Psoas muscle (tissue), 8 donors: ENCODE data around the gene WASF3. TPM values are rescaled to one million over a fixed set of nuclear protein-coding genes. Genes with fewer than 3 reads are reported as not detected.

ENCODE experiments used
- ATAC-seq, 4 donors: fragments of 200-7000 bp; cut with Tn5 transposase; one replicate each; pipeline ENCODE4 v1.9.1; 2020; ENCODE audit warnings: moderate library complexity in 3 of 4, mild to moderate bottlenecking in 2 of 4
- DNase-seq, 2 donors: peaks; one replicate each; pipeline ENCODE4 v3.0.0-alpha.2; 2020
- H3K27ac ChIP-seq: fragments of 200-600 bp; one replicate; pipeline ENCODE4 v1.8.0; 2022
- H3K27me3 ChIP-seq, 3 donors: fragments of 200-600 bp in 1 of 3; one replicate each; pipeline versions ENCODE4 v1.6.1 to v1.8.0; 2013 to 2022; ENCODE audit warnings: low read length in 2 of 3, mild to moderate bottlenecking in 2 of 3, moderate library complexity in 1 of 3; ENCODE audit not compliant: insufficient read depth in 3 of 3
- H3K36me3 ChIP-seq, 2 donors: fragments of 200-600 bp in 1 of 2; one replicate each; pipeline versions ENCODE4 v1.6.1 to v1.8.0; 2013 to 2022; ENCODE audit warnings: low read depth in 1 of 2, mild to moderate bottlenecking in 1 of 2, moderate library complexity in 1 of 2; ENCODE audit not compliant: insufficient read depth in 1 of 2
- H3K4me1 ChIP-seq: fragments of 200-600 bp; one replicate; pipeline ENCODE4 v1.8.0; 2022
- H3K4me3 ChIP-seq: fragments of 200-600 bp; one replicate; pipeline ENCODE4 v1.8.0; 2022; ENCODE audit warnings: mild to moderate bottlenecking
- H3K9me3 ChIP-seq: fragments of 200-600 bp; one replicate; pipeline ENCODE4 v1.8.0; 2022
- WGBS, 3 donors: extraction: QIAGEN DNeasy Blood & Tissue Kit; methylation state at CpG; one replicate each; pipeline versions ENCODE4 v1.1.6 to v1.1.7; 2013; 5-methylcytosine and 5-hydroxymethylcytosine counted together
- intact Hi-C, 2 donors: fragments of 100-400 bp; cut with DNase I; formaldehyde crosslinking; loops; one replicate each; pipeline versions ENCODE4 v1.11.0 to v1.14.2; 2022
- polyA plus RNA-seq, 3 donors: library from polyadenylated mRNA; stranded (reverse); fragments of 200-250 nt; gene quantifications; one replicate each; pipeline ENCODE4 v1.2.3, GENCODE V29; 2013
- total RNA-seq, 4 donors: library from RNA; stranded (reverse); fragmentation: NEBNext Ultra II Directional in 2 of 4; extraction: Animal tissue kit (Norgen Biotek cat#: 25700) in 2 of 4; gene quantifications; one replicate each; pipeline versions ENCODE4 v1.2.1 to v1.2.4, GENCODE V29; 2021 to 2023
- TF ChIP-seq, protein P1 (sequence below): fragments of 200-600 bp; IDR thresholded peaks from one replicate; pipeline ENCODE4 v1.8.0; 2022; ENCODE audit warnings: antibody characterized with exemption
- donor health status: healthy with polysubstance abuse.
- donor health status: DM: no; HTN: no; CAD: no; lungs with moderate emphysema.
- donor health status: Bipolar disorder and iron deficiency.
- donor health status: healthy.
- donor health status: DM: yes; HTN: yes; CAD: no.
- donor health status: DM: no; HTN: no; CAD: no.
- donor health status: DM: no; HTN: no; CAD: no.
- donor health status: DM: yes; HTN: yes; CAD: no.

WASF3 gene
- total and polyA plus RNA-seq, 7 donors, result 2.5 to 9.7 (median 6.8) TPM

GRCh38 chr13:26541041-26541440 lies 16.4 kb upstream of the WASF3 start:
- Histone ChIP-seq H3K4me1 (no peaks in the 10 kb centered on the region), H3K27me3 (peaks cover 0 to 6% (median 0%) of the 10 kb centered on the region in 3 donors), H3K36me3 (no peaks in the 10 kb centered on the region), H3K27ac (no peak overlapping the region), H3K9me3 (no peaks in the 10 kb centered on the region), H3K4me3 (no peak overlapping the region)
- DNase-seq, result no peak
- ATAC-seq, result no peak
- intact Hi-C loops, result no loop called here
- TF ChIP-seq, protein P1, sequence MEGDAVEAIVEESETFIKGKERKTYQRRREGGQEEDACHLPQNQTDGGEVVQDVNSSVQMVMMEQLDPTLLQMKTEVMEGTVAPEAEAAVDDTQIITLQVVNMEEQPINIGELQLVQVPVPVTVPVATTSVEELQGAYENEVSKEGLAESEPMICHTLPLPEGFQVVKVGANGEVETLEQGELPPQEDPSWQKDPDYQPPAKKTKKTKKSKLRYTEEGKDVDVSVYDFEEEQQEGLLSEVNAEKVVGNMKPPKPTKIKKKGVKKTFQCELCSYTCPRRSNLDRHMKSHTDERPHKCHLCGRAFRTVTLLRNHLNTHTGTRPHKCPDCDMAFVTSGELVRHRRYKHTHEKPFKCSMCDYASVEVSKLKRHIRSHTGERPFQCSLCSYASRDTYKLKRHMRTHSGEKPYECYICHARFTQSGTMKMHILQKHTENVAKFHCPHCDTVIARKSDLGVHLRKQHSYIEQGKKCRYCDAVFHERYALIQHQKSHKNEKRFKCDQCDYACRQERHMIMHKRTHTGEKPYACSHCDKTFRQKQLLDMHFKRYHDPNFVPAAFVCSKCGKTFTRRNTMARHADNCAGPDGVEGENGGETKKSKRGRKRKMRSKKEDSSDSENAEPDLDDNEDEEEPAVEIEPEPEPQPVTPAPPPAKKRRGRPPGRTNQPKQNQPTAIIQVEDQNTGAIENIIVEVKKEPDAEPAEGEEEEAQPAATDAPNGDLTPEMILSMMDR, result no peak
- 15 to 28% (median 23%) methylated on average over 5 of the region's 5 CpGs for WGBS, 3 donors

GRCh38 chr13:26541678-26542568 lies 15.6 kb upstream of the WASF3 start:
- ATAC-seq (no peak), DNase-seq (no peak)
- peaks cover 0 to 6% (median 0%) of the 10 kb centered on the region in 3 donors for H3K27me3 ChIP-seq
- TF ChIP-seq, protein P1, result no peak
- intact Hi-C loops, result no loop called here
- WGBS, 3 donors, result 52 to 57% (median 53%) methylated on average over 6 of the region's 6 CpGs
- H3K9me3 ChIP-seq, result no peaks in the 10 kb centered on the region
- no peaks in the 10 kb centered on the region for H3K36me3 ChIP-seq
- no peaks in the 10 kb centered on the region for H3K4me1 ChIP-seq
- no peak overlapping the region for H3K4me3 ChIP-seq
- no peak overlapping the region for H3K27ac ChIP-seq

DNA sequence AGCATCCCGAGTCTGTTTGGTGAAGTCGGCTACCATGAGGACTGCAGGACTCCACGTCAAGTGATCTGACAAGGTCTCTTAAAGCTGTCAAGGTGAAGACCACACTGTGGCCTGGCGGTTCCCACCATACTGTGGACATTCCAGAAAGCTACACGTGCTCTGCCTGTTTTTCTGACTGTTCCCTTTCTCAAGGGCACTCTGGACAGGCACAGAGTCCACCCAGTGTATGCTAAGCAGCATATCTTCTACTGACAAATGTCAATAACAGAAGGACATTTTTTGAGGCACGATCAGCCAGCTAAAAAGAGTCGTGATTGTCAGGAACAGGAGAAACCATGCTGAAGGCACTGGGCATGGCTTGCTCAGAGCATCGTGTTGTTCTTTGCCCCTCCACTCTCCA lies 12.8 kb upstream of the WASF3 start:
- Histone ChIP-seq H3K4me3 (no peak overlapping the region), H3K27me3 (no peaks in the 10 kb centered on the region), H3K9me3 (no peaks in the 10 kb centered on the region), H3K27ac (no peak overlapping the region), H3K36me3 (no peaks in the 10 kb centered on the region), H3K4me1 (no peaks in the 10 kb centered on the region)
- 72% methylated on average over 8 of the region's 8 CpGs for WGBS, 3 donors
- TF ChIP-seq, protein P1, result no peak
- DNase-seq (no peak), ATAC-seq (no peak)
- intact Hi-C loops, result no loop called here

GRCh38 chr13:26548205-26548765 lies 9.2 kb upstream of the WASF3 start:
- WGBS, 3 donors, result 40 to 44% (median 43%) methylated on average over 5 of the region's 5 CpGs
- H3K4me3 ChIP-seq, result no peak overlapping the region
- no peaks in the 10 kb centered on the region for H3K9me3 ChIP-seq
- H3K4me1 ChIP-seq, result no peaks in the 10 kb centered on the region
- intact Hi-C loops, result no loop called here
- ATAC-seq (no peak), DNase-seq (no peak)
- no peaks in the 10 kb centered on the region for H3K36me3 ChIP-seq
- H3K27me3 ChIP-seq, result peaks cover 0 to 8% (median 0%) of the 10 kb centered on the region in 3 donors
- no peak overlapping the region for H3K27ac ChIP-seq
- TF ChIP-seq, protein P1, result no peak
